CD8-positive, alpha-beta memory T cell (primary cell): Measurements from ENCODE around the gene MSI2. TPM values are rescaled to one million over a fixed set of nuclear protein-coding genes. Genes with fewer than 3 reads are reported as not detected.

Source experiments
- CTCF ChIA-PET: fragments of 350-600 bp; sonication (Branson Sonifier 250); formaldehyde crosslinking; loops from one replicate; lab custom pipeline; 2021; ENCODE audit warnings: antibody characterized with exemption; lab: Charles Lee
- POLR2A ChIA-PET: fragments of 350-600 bp; sonication (Branson Sonifier 250); formaldehyde crosslinking; loops from one replicate; lab custom pipeline; 2021; ENCODE audit warnings: antibody characterized with exemption; lab: Charles Lee
- DNase-seq, 5 donors: peaks; one replicate each; pipeline versions ENCODE4 v3.0.0 to v3.0.0-alpha.2; 2020 to 2022; ENCODE audit warnings: mixed read lengths in 1 of 5
- H3K27ac ChIP-seq: one replicate; pipeline ENCODE4 v1.7.0; 2013; ENCODE audit warnings: low read depth, mild to moderate bottlenecking, low read length, moderate library complexity
- H3K27me3 ChIP-seq: 2 replicates; pipeline ENCODE4 v1.7.0; 2013; ENCODE audit warnings: low read length, mild to moderate bottlenecking; ENCODE audit not compliant: insufficient read depth, poor library complexity, severe bottlenecking
- H3K36me3 ChIP-seq: 2 replicates; pipeline ENCODE4 v1.7.0; 2013; ENCODE audit warnings: mild to moderate bottlenecking, low read length, moderate library complexity; ENCODE audit not compliant: insufficient read depth
- H3K4me1 ChIP-seq: 2 replicates; pipeline ENCODE4 v1.7.0; 2013; ENCODE audit warnings: mild to moderate bottlenecking, low read length, moderate library complexity; ENCODE audit not compliant: insufficient read depth
- H3K4me3 ChIP-seq: 2 replicates; pipeline ENCODE4 v1.7.0; 2013; ENCODE audit warnings: mild to moderate bottlenecking, low read length
- H3K9me3 ChIP-seq: 2 replicates; pipeline ENCODE4 v1.7.0; 2013; ENCODE audit warnings: mild to moderate bottlenecking, low read length
- H3K27ac Mint-ChIP-seq, 8 donors: one replicate each; pipeline ENCODE4 v1.8.0; 2020 to 2021; ENCODE audit warnings: mixed read lengths in 8 of 8, mild to moderate bottlenecking in 6 of 8, inconsistent platforms in 3 of 8, moderate library complexity in 3 of 8
- H3K27me3 Mint-ChIP-seq, 2 donors: one replicate each; pipeline ENCODE4 v1.8.0; 2020 to 2021; ENCODE audit warnings: mixed read lengths in 2 of 2, mild to moderate bottlenecking in 1 of 2, moderate library complexity in 1 of 2
- H3K36me3 Mint-ChIP-seq, 3 donors: one replicate each; pipeline ENCODE4 v1.8.0; 2020 to 2021; ENCODE audit warnings: mixed read lengths in 3 of 3, inconsistent platforms in 1 of 3, mild to moderate bottlenecking in 1 of 3
- H3K4me1 Mint-ChIP-seq, 3 donors: one replicate each; pipeline ENCODE4 v1.8.0; 2020 to 2021; ENCODE audit warnings: mixed read lengths in 3 of 3, inconsistent platforms in 1 of 3, mild to moderate bottlenecking in 1 of 3
- H3K4me3 Mint-ChIP-seq, 7 donors: one replicate each; pipeline ENCODE4 v1.8.0; 2020 to 2021; ENCODE audit warnings: mixed read lengths in 7 of 7, mild to moderate bottlenecking in 6 of 7, moderate library complexity in 4 of 7, inconsistent platforms in 2 of 7
- H3K9me3 Mint-ChIP-seq, 5 donors: one replicate each; pipeline ENCODE4 v1.8.0; 2020 to 2022; ENCODE audit warnings: mixed read lengths in 5 of 5, mild to moderate bottlenecking in 3 of 5, moderate library complexity in 2 of 5, inconsistent platforms in 1 of 5
- polyA plus RNA-seq: library from polyadenylated mRNA; unstranded; fragments of 300-500 nt; fragmentation: Illumina TruSeq; gene quantifications from one replicate; pipeline ENCODE4 v1.2.3, GENCODE V29; 2021
- total RNA-seq, 2 experiments: library from RNA; stranded (reverse); gene quantifications; one replicate each; pipeline ENCODE4 v1.2.3, GENCODE V29; 2021

MSI2 gene
- total and polyA plus RNA-seq, 3 experiments from 2014 or later: 2.3 to 58.0 (median 57.1) TPM

DNA sequence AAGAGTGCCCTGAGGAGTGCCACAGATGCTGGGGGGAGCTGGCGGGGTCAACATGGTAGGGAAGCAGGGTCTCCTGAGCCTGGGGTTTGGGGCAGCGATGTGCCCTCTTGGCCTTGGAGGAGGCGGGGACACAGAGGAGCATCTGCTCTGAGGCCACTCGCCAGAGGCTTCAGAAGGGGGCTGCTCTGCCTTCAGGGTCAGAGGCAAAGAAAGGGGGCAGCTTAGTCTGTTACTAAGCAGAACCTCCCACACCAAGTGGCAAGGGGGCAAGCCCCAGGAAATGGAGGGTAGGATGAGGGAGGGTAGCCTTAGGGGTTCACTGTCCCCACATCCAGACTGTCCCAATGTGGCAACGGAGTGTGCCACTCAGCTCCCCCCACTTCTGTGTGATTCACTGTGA lies 470.5 kb downstream of the MSI2 start:
- no peaks in the 10 kb centered on the region for H3K27me3 ChIP-seq
- Mint-ChIP-seq H3K9me3 (no peaks in the 10 kb centered on the region), H3K27me3 (peaks cover 3 to 4% of the 10 kb centered on the region in 2 donors), H3K27ac (no peak overlapping the region), H3K4me1 (peaks cover 0 to 8% (median 8%) of the 10 kb centered on the region in 3 donors), H3K4me3 (no peak overlapping the region), H3K36me3 (no peaks in the 10 kb centered on the region)
- CTCF ChIA-PET: interaction anchor here (1.0 to 1.3 kb wide), 2 partner anchors 13 to 21 kb away, joined by 3 to 4 read pairs; no protein-coding TSS in a partner anchor
- DNase-seq: no peak
- H3K9me3 ChIP-seq: no peaks in the 10 kb centered on the region
- no peaks in the 10 kb centered on the region for H3K36me3 ChIP-seq
- H3K4me1 ChIP-seq: no peaks in the 10 kb centered on the region
- no peak overlapping the region for H3K27ac ChIP-seq
- POLR2A ChIA-PET: no interaction called here
- no peak overlapping the region for H3K4me3 ChIP-seq

DNA sequence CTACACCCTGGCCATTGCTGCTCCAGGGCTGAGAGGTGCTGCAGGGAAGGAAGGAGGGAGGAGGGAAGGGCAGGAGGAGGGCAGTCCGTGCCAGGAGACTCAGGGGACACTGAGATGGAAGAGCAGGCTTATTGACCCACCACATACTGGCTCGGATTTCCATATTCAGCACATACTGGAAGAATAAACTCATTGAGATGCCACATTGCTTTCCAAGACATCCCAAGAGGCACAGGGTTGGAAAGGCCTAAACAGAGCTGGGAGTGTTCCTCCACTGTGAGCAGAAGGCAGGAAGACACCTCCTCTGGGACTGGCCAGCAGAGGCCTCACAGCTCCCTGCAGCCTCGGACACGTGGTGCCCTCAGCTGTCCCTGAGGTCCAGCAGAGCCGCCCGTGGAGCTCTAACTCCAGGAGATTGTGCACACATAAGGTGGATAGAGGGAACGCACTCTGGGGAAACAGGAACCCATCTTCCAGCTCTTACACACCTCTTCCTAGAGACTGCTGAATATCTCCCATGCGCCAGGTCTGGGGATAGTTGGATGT lies 471.4 kb downstream of the MSI2 start:
- CTCF ChIA-PET: interaction anchor here (0.9 to 1.4 kb wide), 4 partner anchors 8 to 13 kb away, joined by 3 to 4 read pairs (median 3); no protein-coding TSS in a partner anchor
- H3K9me3 Mint-ChIP-seq: no peaks in the 10 kb centered on the region
- peak overlapping the region in 2 of 8 donors; percentile 52 for H3K27ac Mint-ChIP-seq
- Histone ChIP-seq H3K9me3 (no peaks in the 10 kb centered on the region), H3K4me1 (no peaks in the 10 kb centered on the region), H3K27ac (no peak overlapping the region), H3K27me3 (no peaks in the 10 kb centered on the region), H3K36me3 (no peaks in the 10 kb centered on the region), H3K4me3 (no peak overlapping the region)
- H3K36me3 Mint-ChIP-seq: no peaks in the 10 kb centered on the region
- H3K27me3 Mint-ChIP-seq: peaks cover 3 to 4% of the 10 kb centered on the region in 2 donors
- no peak for DNase-seq
- POLR2A ChIA-PET: no interaction called here
- H3K4me1 Mint-ChIP-seq: peaks cover 0 to 8% (median 8%) of the 10 kb centered on the region in 3 donors
- no peak overlapping the region for H3K4me3 Mint-ChIP-seq

DNA sequence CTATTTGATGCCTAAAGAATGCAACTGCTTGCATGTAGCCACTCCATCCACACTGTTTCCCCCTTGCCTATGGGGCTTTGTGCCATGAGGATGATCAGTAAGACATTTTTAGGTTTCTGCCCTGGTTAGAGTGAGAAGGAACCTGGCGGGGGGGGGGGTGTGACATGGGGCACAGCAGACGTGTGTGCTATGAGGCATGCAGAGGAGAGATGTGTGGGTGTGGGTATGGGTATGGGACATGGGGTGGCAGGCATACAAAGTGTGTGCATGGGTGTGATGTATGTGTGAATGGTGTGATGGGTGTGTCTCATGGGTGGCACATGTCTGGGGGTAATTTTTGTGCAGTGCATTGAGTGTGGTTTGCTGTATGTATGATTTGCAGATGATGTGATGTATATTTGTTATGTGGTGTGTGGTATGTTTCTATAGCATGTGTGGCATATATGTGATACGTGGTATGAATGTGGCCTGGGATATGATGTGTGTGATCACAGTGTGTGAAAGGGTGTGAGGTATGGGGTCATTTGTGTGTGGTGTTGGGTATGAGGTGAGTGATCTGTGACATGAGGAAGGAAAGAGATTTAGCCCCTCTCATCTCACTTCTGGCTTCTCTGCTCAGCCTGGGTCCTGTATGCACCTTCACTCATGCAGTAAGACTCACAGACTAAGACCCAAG lies 473.8 kb downstream of the MSI2 start:
- Histone ChIP-seq H3K4me1 (no peaks in the 10 kb centered on the region), H3K9me3 (no peaks in the 10 kb centered on the region), H3K36me3 (no peaks in the 10 kb centered on the region), H3K4me3 (no peak overlapping the region), H3K27me3 (no peaks in the 10 kb centered on the region), H3K27ac (no peak overlapping the region)
- ChIA-PET POLR2A (no interaction called here), CTCF (no interaction called here)
- no peak for DNase-seq
- peaks cover 0 to 2% (median 0%) of the 10 kb centered on the region in 3 donors for H3K4me1 Mint-ChIP-seq
- no peak overlapping the region for H3K27ac Mint-ChIP-seq
- H3K27me3 Mint-ChIP-seq: peaks cover 3 to 8% of the 10 kb centered on the region in 2 donors
- no peaks in the 10 kb centered on the region for H3K36me3 Mint-ChIP-seq
- H3K9me3 Mint-ChIP-seq: no peaks in the 10 kb centered on the region
- no peak overlapping the region for H3K4me3 Mint-ChIP-seq

DNA sequence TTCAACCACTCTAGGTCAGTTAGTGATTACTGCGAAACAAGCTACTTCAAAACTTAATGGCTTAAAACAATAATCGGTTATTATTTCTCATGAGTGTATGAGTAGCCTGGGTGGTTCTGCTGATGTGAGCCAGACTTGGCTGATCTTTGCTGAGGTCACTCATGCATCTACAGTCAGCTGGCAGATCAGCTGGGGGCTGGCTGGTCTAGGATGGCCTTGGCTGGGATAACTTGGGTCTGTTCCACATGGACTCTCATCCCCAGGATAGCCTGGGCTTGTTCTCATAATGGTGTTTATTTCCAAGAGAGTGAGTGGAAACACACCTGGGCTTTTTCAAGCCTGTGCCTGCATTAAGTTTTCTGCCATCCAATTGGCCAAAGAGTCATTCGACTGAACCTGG lies 475.7 kb downstream of the MSI2 start:
- ChIA-PET CTCF (no interaction called here), POLR2A (no interaction called here)
- Histone ChIP-seq H3K4me1 (no peaks in the 10 kb centered on the region), H3K4me3 (no peak overlapping the region), H3K9me3 (no peaks in the 10 kb centered on the region), H3K27me3 (no peaks in the 10 kb centered on the region), H3K36me3 (no peaks in the 10 kb centered on the region), H3K27ac (no peak overlapping the region)
- Mint-ChIP-seq H3K27me3 (peaks cover 3 to 8% of the 10 kb centered on the region in 2 donors), H3K9me3 (no peaks in the 10 kb centered on the region), H3K36me3 (no peaks in the 10 kb centered on the region), H3K27ac (no peak overlapping the region), H3K4me3 (no peak overlapping the region), H3K4me1 (peaks cover 0 to 2% (median 0%) of the 10 kb centered on the region in 3 donors)
- no peak for DNase-seq

DNA sequence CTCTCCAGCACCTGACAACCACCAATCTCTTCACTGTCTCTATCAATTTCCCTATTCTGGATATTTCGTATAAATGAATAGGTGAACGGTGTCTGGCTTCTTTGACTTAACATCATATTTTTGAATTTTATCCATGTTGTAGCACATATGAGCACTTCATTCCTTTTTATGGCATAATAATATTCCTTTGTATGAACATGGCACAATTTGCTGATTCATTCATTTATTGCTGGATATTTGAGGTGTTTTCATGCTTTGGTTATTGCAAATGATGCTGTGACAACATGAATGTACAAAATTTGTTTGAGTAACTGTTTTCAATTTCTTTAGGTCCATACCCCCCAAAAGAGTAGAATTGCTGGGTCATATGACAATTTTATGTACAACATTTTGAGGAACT lies 476.8 kb downstream of the MSI2 start:
- Histone ChIP-seq H3K4me1 (no peaks in the 10 kb centered on the region), H3K27ac (no peak overlapping the region), H3K36me3 (no peaks in the 10 kb centered on the region), H3K27me3 (no peaks in the 10 kb centered on the region), H3K4me3 (no peak overlapping the region), H3K9me3 (no peaks in the 10 kb centered on the region)
- ChIA-PET POLR2A (interaction anchor here (0.6 kb wide), 1 partner anchor 617 kb away, joined by 3 read pairs; no protein-coding TSS in a partner anchor), CTCF (no interaction called here)
- Mint-ChIP-seq H3K9me3 (no peaks in the 10 kb centered on the region), H3K4me3 (no peak overlapping the region), H3K27me3 (peaks cover 3 to 8% of the 10 kb centered on the region in 2 donors), H3K27ac (no peak overlapping the region), H3K36me3 (no peaks in the 10 kb centered on the region), H3K4me1 (peaks cover 0 to 2% (median 0%) of the 10 kb centered on the region in 3 donors)
- DNase-seq: no peak

Other genes starting within 250 kb of the MSI2 start
- 10 to 100 TPM; 48.2 to 49.7 TPM for gene AKAP1, start 171.3 kb upstream of the MSI2 start, total RNA-seq
- gene AKAP1, start 171.3 kb upstream of the MSI2 start, polyA plus RNA-seq: 22.2 TPM